HCT116 (cell line): Measurements from ENCODE around the gene PCDHGA3. TPM values are rescaled to one million over a fixed set of nuclear protein-coding genes. Genes with fewer than 3 reads are reported as not detected.

Experiments used
- ATAC-seq: fragments of 200-7000 bp; cut with Tn5 transposase; 2 replicates; pipeline ENCODE4 v1.9.1; 2020; ENCODE audit warnings: mild to moderate bottlenecking, moderate library complexity
- BruUV-seq: library from RNA; stranded (reverse); fragments of 400-500 nt; replicated peaks from 2 replicates; lab custom pipeline; 2021; lab: Mats Ljungman, UMichigan
- CTCF ChIA-PET: fragments of 300-600 bp; sonication (Branson Sonifier 250); formaldehyde crosslinking; loops from one replicate; lab custom pipeline; 2021; ENCODE audit warnings: antibody characterized with exemption; lab: Charles Lee
- POLR2A ChIA-PET: fragments of 300-600, 350-600 bp; sonication (Branson Sonifier 250); formaldehyde crosslinking; loops from one replicate; lab custom pipeline; 2021; ENCODE audit warnings: antibody characterized with exemption; lab: Charles Lee
- RAD21 ChIA-PET, 2 experiments: fragments of 300-600 bp; sonication (Branson Sonifier 250); formaldehyde crosslinking; loops; one replicate each; lab custom pipeline; 2023; ENCODE audit warnings: low total read pairs in 2 of 2; ENCODE audit not compliant: uncharacterized antibody in 2 of 2, unreplicated experiment in 2 of 2, low non-redundant PET in 1 of 2; lab: Charles Lee
- DNase-seq: peaks from one replicate; pipeline ENCODE4 v3.0.0-alpha.2; 2010; ENCODE audit warnings: low read depth, low spot score
- H2AFZ ChIP-seq: fragments of 200-600 bp; shearing (Covaris generic), sonication (generic); 2 replicates; pipeline ENCODE4 v1.6.1; 2017; ENCODE audit warnings: low read depth, mixed run types, mixed read lengths, antibody characterized with exemption, low read length; ENCODE audit not compliant: poor library complexity, severe bottlenecking
- H3K27ac ChIP-seq: 2 replicates; pipeline ENCODE4 v1.5.1; 2012; ENCODE audit warnings: low read depth, low read length
- H3K27me3 ChIP-seq: fragments of 200-600 bp; sonication (generic); 2 replicates; pipeline ENCODE4 v1.6.1; 2016; ENCODE audit warnings: mixed run types, low read length, mixed read lengths; ENCODE audit not compliant: insufficient read depth
- H3K36me3 ChIP-seq, 2 experiments: fragments of 200-500 bp in 1 of 2; fragments of 200-600 bp in 1 of 2; sonication (Bioruptor generic) in 1 of 2; sonication (generic) in 1 of 2; 2 replicates each; pipeline versions ENCODE4 v1.5.1 to v1.6.1; 2014 to 2016; ENCODE audit warnings: low read length in 2 of 2, inconsistent platforms in 1 of 2, mixed read lengths in 1 of 2, mixed run types in 1 of 2; ENCODE audit not compliant: insufficient read depth in 2 of 2, control insufficient read depth in 1 of 2
- H3K4me1 ChIP-seq, 2 experiments: fragments of 200-600 bp in 1 of 2; sonication (generic) in 1 of 2; 2 replicates each; pipeline versions ENCODE4 v1.5.1 to v1.6.1; 2012 to 2017; ENCODE audit warnings: low read length in 2 of 2, inconsistent platforms in 1 of 2, mild to moderate bottlenecking in 1 of 2, mixed read lengths in 1 of 2, mixed run types in 1 of 2, moderate library complexity in 1 of 2; ENCODE audit not compliant: insufficient read depth in 2 of 2, control insufficient read depth in 1 of 2
- H3K4me2 ChIP-seq: fragments of 200-600 bp; sonication (generic); 2 replicates; pipeline ENCODE4 v1.6.1; 2017; ENCODE audit warnings: mixed run types, low read length, mixed read lengths
- H3K4me3 ChIP-seq, 2 experiments: fragments of 200-600 bp in 1 of 2; sonication (generic) in 1 of 2; replicated peaks in 1 of 2; 2 replicates each; pipeline ENCODE4 v1.5.1; 2011 to 2016; ENCODE audit warnings: low read length in 2 of 2, control low read depth in 1 of 2, low read depth in 1 of 2, mild to moderate bottlenecking in 1 of 2, mixed read lengths in 1 of 2, mixed run types in 1 of 2
- H3K79me2 ChIP-seq: fragments of 200-600 bp; sonication (generic); 2 replicates; pipeline ENCODE4 v1.6.1; 2017; ENCODE audit warnings: mild to moderate bottlenecking, mixed run types, low read length, moderate library complexity, mixed read lengths; ENCODE audit not compliant: insufficient read depth
- H3K9ac ChIP-seq: fragments of 200-600 bp; sonication (generic); 2 replicates; pipeline ENCODE4 v1.6.1; 2016; ENCODE audit warnings: low read length, mixed read lengths
- H3K9me2 ChIP-seq: fragments of 200-600 bp; sonication (generic), shearing (Covaris generic); 2 replicates; pipeline ENCODE4 v1.6.1; 2017; ENCODE audit warnings: mixed run types, mild to moderate bottlenecking, moderate library complexity; ENCODE audit not compliant: insufficient read depth
- H3K9me3 ChIP-seq, 2 experiments: fragments of 200-500 bp in 1 of 2; fragments of 200-600 bp in 1 of 2; sonication (Bioruptor generic) in 1 of 2; sonication (generic) in 1 of 2; 2 replicates each; pipeline ENCODE4 v1.6.1; 2014 to 2017; ENCODE audit warnings: low read length in 2 of 2, mixed read lengths in 2 of 2, inconsistent platforms in 1 of 2, low read depth in 1 of 2, mild to moderate bottlenecking in 1 of 2, mixed run types in 1 of 2, moderate library complexity in 1 of 2; ENCODE audit not compliant: control insufficient read depth in 1 of 2, insufficient read depth in 1 of 2
- H4K20me1 ChIP-seq: fragments of 200-600 bp; sonication (generic), shearing (Covaris generic); 2 replicates; pipeline ENCODE4 v1.6.1; 2017; ENCODE audit warnings: mixed run types, mild to moderate bottlenecking, moderate library complexity; ENCODE audit not compliant: insufficient read depth
- CBX3 ChIP-seq: IDR thresholded peaks from 2 replicates; pipeline ENCODE4 v1.6.1; 2012; ENCODE audit warnings: low read depth
- CEBPB ChIP-seq: IDR thresholded peaks from 2 replicates; pipeline ENCODE4 v1.6.1; 2012; ENCODE audit warnings: low read depth
- EGR1 ChIP-seq: IDR thresholded peaks from 2 replicates; pipeline ENCODE4 v1.6.1; 2012; ENCODE audit warnings: low read depth
- ELF1 ChIP-seq: IDR thresholded peaks from 2 replicates; pipeline ENCODE4 v1.6.1; 2012; ENCODE audit warnings: low read depth, borderline replicate concordance
- EZH2phosphoT487 ChIP-seq: fragments of 200-600 bp; IDR thresholded peaks from 2 replicates; pipeline ENCODE4 v1.6.1; 2018; ENCODE audit warnings: antibody characterized with exemption, borderline replicate concordance
- FOSL1 ChIP-seq: IDR thresholded peaks from 2 replicates; pipeline ENCODE4 v1.6.1; 2012; ENCODE audit warnings: low read depth
- JUND ChIP-seq: IDR thresholded peaks from 2 replicates; pipeline ENCODE4 v1.6.1; 2012
- POLR2A ChIP-seq: IDR thresholded peaks from 2 replicates; pipeline ENCODE4 v1.7.0; 2011; ENCODE audit warnings: borderline replicate concordance; ENCODE audit not compliant: insufficient read depth, insufficient read length; ENCODE audit errors: extremely low read depth
- REST ChIP-seq: IDR thresholded peaks from 2 replicates; pipeline ENCODE4 v1.6.1; 2012; ENCODE audit warnings: low read depth
- TCF7L2 ChIP-seq: IDR thresholded peaks from 2 replicates; pipeline ENCODE4 v1.7.0; 2011; ENCODE audit warnings: borderline replicate concordance, inconsistent platforms; ENCODE audit not compliant: insufficient read depth, insufficient read length; ENCODE audit errors: extremely low read depth
- ZFX ChIP-seq: fragments of 450-650 bp; IDR thresholded peaks from 2 replicates; pipeline ENCODE4 v1.6.1; 2017
- ZNF274 ChIP-seq: fragments of 200-500 bp; sonication (Bioruptor generic); IDR thresholded peaks from 2 replicates; pipeline ENCODE4 v1.6.1; 2014; ENCODE audit warnings: mild to moderate bottlenecking, low read depth, low read length, inconsistent platforms
- intact Hi-C: fragments of 100-400 bp; cut with micrococcal nuclease; formaldehyde crosslinking; loops from 2 replicates; pipeline ENCODE4 v1.10.0; 2022
- total RNA-seq: library from RNA; stranded (reverse); gene quantifications from one replicate; pipeline ENCODE4 v1.2.1, GENCODE V29; 2021; ENCODE audit not compliant: unreplicated experiment
- TF ChIP-seq, protein P1 (sequence below): IDR thresholded peaks from 2 replicates; pipeline ENCODE4 v1.6.1; 2011; ENCODE audit warnings: mild to moderate bottlenecking, low read length, moderate library complexity; ENCODE audit not compliant: insufficient replicate concordance; ENCODE audit errors: extremely low read depth

PCDHGA3 gene
- total RNA-seq, 1 experiment from 2014 or later, result not detected

- Histone ChIP-seq H3K4me2 (no peak overlapping the region), H3K9ac (no peak overlapping the region), H3K27me3 (no peaks in the 10 kb centered on the region), H3K4me3 (no peak overlapping the region), H2AFZ (no peak overlapping the region), H4K20me1 (no peaks in the 10 kb centered on the region), H3K9me3 (peaks cover 5 to 6% of the 10 kb centered on the region in 2 experiments; a peak in 2 of 4 replicates), H3K4me1 (no peaks in the 10 kb centered on the region), H3K9me2 (no peaks in the 10 kb centered on the region), H3K79me2 (no peaks in the 10 kb centered on the region), H3K36me3 (no peaks in the 10 kb centered on the region), H3K27ac (no peak overlapping the region)
- ChIA-PET RAD21 (no interaction called here), POLR2A (no interaction called here), CTCF (interaction anchor here (0.8 to 1.1 kb wide), 2 partner anchors 53 to 203 kb away, joined by 3 to 6 read pairs; partner anchors contain the start of gene PCDHGA10)
- BruUV-seq, result no TSS peak
- TF ChIP-seq FOSL1, result no peak
- no peak for TF ChIP-seq JUND
- no peak for TF ChIP-seq CBX3
- no peak for TF ChIP-seq ZFX
- TF ChIP-seq CEBPB, result no peak
- TF ChIP-seq ZNF274, result no peak
- TF ChIP-seq EZH2phosphoT487, result no peak
- no peak for TF ChIP-seq ELF1
- no peak for TF ChIP-seq POLR2A
- no peak for TF ChIP-seq REST
- TF ChIP-seq, protein P1, sequence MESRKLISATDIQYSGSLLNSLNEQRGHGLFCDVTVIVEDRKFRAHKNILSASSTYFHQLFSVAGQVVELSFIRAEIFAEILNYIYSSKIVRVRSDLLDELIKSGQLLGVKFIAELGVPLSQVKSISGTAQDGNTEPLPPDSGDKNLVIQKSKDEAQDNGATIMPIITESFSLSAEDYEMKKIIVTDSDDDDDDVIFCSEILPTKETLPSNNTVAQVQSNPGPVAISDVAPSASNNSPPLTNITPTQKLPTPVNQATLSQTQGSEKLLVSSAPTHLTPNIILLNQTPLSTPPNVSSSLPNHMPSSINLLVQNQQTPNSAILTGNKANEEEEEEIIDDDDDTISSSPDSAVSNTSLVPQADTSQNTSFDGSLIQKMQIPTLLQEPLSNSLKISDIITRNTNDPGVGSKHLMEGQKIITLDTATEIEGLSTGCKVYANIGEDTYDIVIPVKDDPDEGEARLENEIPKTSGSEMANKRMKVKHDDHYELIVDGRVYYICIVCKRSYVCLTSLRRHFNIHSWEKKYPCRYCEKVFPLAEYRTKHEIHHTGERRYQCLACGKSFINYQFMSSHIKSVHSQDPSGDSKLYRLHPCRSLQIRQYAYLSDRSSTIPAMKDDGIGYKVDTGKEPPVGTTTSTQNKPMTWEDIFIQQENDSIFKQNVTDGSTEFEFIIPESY, result no peak
- no peak for TF ChIP-seq TCF7L2
- TF ChIP-seq EGR1, result no peak
- DNase-seq (no peak), ATAC-seq (no peak)
- intact Hi-C loops, result no loop called here
Measured at GRCh38 chr5:141360685-141361084, 17.1 kb downstream of the PCDHGA3 start.
